A549 treated with CpdA at 1 μM for 4 hours (cell line): ENCODE results near the gene PRR33. TPM values are rescaled to one million over a fixed set of nuclear protein-coding genes. Genes with fewer than 3 reads are reported as not detected.

Experiments used
- total RNA-seq: library from RNA; stranded (reverse); fragments of 200-300 nt; extraction: Qiagen RNA extraction; gene quantifications from 5 replicates; pipeline ENCODE4 v1.2.3, GENCODE V29; 2022; ENCODE audit warnings: low read depth

PRR33 gene
- 0.02 TPM in 1 of 5 replicates, not detected in the others for total RNA-seq

GRCh38 chr11:1891831-1892115 is at the start of gene PRR33:
Gene PRR33, minus strand, starts transcription at chr11:1891895. Its CDS starts 1,311 bp downstream, at chr11:1890584.

GRCh38 chr11:1919391-1920127 is 27.9 kb upstream of the PRR33 start, which contains the start of gene TNNT3:
Gene TNNT3, plus strand, starts transcription at chr11:1919703. Its CDS starts 3,172 bp downstream, at chr11:1922875.

GRCh38 chr11:1852877-1853276 is 38.8 kb downstream of the PRR33 start, which contains the start of gene LSP1:
Gene LSP1, plus strand, starts transcription at chr11:1853084. Its CDS starts 61 bp downstream, at chr11:1853145.

GRCh38 chr11:1838426-1839144 is 53.1 kb downstream of the PRR33 start, which contains the start of gene TNNI2:
Gene TNNI2, plus strand, starts transcription at chr11:1838981. Its CDS starts 716 bp downstream, at chr11:1839697.

Other genes with a start within 250 kb of the PRR33 start
- not detected in 5 replicates for gene KRTAP5-6, start 194.7 kb downstream of the PRR33 start, total RNA-seq
- 0.79 to 1.9 TPM (median 1.0 TPM) in 5 replicates for gene IFITM10, start 141.3 kb downstream of the PRR33 start, total RNA-seq
- 340 to 543 TPM (median 476 TPM) in 5 replicates for gene CTSD, start 128.0 kb downstream of the PRR33 start, total RNA-seq
- gene SYT8, start 56.9 kb downstream of the PRR33 start, total RNA-seq: 0.02 to 0.23 TPM in 2 of 5 replicates, not detected in the others
- gene TNNI2, start 52.9 kb downstream of the PRR33 start, total RNA-seq: 0.21 TPM in 1 of 5 replicates, not detected in the others
- gene LSP1, start 38.8 kb downstream of the PRR33 start, total RNA-seq: 0.96 to 1.3 TPM (median 1.2 TPM) in 5 replicates
- gene TNNT3, start 27.8 kb upstream of the PRR33 start, total RNA-seq: not detected in 5 replicates
- 147 to 160 TPM (median 156 TPM) in 5 replicates for gene MRPL23, start 55.4 kb upstream of the PRR33 start, total RNA-seq
- 7.0 to 13.2 TPM (median 9.8 TPM) in 5 replicates for gene H19, start 105.9 kb upstream of the PRR33 start, total RNA-seq
- gene IGF2, start 247.5 kb upstream of the PRR33 start, total RNA-seq: 1.3 to 3.3 TPM (median 1.9 TPM) in 5 replicates